Endothelial cell (in vitro differentiated cells): ENCODE results near the gene CD83. TPM values are rescaled to one million over a fixed set of nuclear protein-coding genes. Genes with fewer than 3 reads are reported as not detected.

ENCODE experiments used
- DNase-seq: peaks from one replicate; pipeline ENCODE4 v3.0.0; 2021; ENCODE audit warnings: low spot score
- H3K27ac Mint-ChIP-seq: one replicate; pipeline ENCODE4 v1.8.0; 2021; ENCODE audit warnings: mixed read lengths, inconsistent platforms; ENCODE audit not compliant: unreplicated experiment
- H3K27me3 Mint-ChIP-seq: one replicate; pipeline ENCODE4 v1.8.0; 2021; ENCODE audit warnings: mild to moderate bottlenecking, moderate library complexity, mixed read lengths, inconsistent platforms; ENCODE audit not compliant: unreplicated experiment
- H3K36me3 Mint-ChIP-seq: one replicate; pipeline ENCODE4 v1.8.0; 2021; ENCODE audit warnings: mild to moderate bottlenecking, low read depth, mixed read lengths, inconsistent platforms; ENCODE audit not compliant: unreplicated experiment
- H3K4me1 Mint-ChIP-seq: one replicate; pipeline ENCODE4 v1.8.0; 2021; ENCODE audit warnings: mild to moderate bottlenecking, mixed read lengths, inconsistent platforms; ENCODE audit not compliant: unreplicated experiment
- H3K4me3 Mint-ChIP-seq: one replicate; pipeline ENCODE4 v1.8.0; 2021; ENCODE audit warnings: mild to moderate bottlenecking, mixed read lengths, inconsistent platforms; ENCODE audit not compliant: unreplicated experiment
- H3K9me3 Mint-ChIP-seq: one replicate; pipeline ENCODE4 v1.8.0; 2021; ENCODE audit warnings: mixed read lengths, inconsistent platforms; ENCODE audit not compliant: unreplicated experiment
- total RNA-seq: library from RNA; stranded (reverse); fragmentation: NEBNext Ultra II Directional; extraction: Animal tissue kit (Norgen Biotek cat#: 25700); gene quantifications from one replicate; pipeline ENCODE4 v1.2.1, GENCODE V29; 2021; ENCODE audit not compliant: unreplicated experiment
- TF ChIP-seq, protein P1 (sequence below): fragments of 200-600 bp; sonication (generic); IDR thresholded peaks from one replicate; pipeline ENCODE4 v1.5.0; 2021; ENCODE audit warnings: antibody characterized with exemption; ENCODE audit not compliant: unreplicated experiment

The CD83 gene
- total RNA-seq, 1 donor from 2014 or later = 4.3 TPM

DNA sequence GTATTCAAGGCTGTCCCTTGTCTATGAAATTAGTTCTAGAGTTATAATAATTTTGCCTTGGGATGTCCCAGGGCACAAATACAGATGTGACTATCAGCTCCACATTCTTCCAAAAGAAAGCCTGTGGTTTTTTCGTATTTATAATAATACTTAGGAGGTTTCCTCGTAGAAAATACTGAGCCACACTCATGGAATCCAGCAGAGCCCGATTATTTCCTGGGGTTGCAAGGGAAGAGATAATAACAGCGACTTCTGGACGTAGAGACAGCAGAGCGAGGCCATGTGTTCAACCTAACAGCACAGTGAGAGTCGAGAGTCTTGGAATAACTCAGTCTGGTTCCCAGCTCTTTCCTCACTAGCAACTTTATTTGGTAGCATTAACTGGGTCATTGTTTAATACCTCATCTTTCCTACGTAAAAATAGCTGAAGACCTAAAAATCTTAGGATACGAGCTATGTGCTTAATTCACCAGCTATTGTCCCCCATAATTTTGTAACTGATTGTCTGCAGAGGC lies 21.2 kb downstream of the CD83 start:
- H3K27me3 Mint-ChIP-seq = no peaks in the 10 kb centered on the region
- DNase-seq = no peak
- no peaks in the 10 kb centered on the region for H3K9me3 Mint-ChIP-seq
- H3K27ac Mint-ChIP-seq = no peak overlapping the region
- H3K4me3 Mint-ChIP-seq = no peak overlapping the region
- H3K4me1 Mint-ChIP-seq = peaks cover 22% of the 10 kb centered on the region
- no peaks in the 10 kb centered on the region for H3K36me3 Mint-ChIP-seq
- TF ChIP-seq, protein P1, sequence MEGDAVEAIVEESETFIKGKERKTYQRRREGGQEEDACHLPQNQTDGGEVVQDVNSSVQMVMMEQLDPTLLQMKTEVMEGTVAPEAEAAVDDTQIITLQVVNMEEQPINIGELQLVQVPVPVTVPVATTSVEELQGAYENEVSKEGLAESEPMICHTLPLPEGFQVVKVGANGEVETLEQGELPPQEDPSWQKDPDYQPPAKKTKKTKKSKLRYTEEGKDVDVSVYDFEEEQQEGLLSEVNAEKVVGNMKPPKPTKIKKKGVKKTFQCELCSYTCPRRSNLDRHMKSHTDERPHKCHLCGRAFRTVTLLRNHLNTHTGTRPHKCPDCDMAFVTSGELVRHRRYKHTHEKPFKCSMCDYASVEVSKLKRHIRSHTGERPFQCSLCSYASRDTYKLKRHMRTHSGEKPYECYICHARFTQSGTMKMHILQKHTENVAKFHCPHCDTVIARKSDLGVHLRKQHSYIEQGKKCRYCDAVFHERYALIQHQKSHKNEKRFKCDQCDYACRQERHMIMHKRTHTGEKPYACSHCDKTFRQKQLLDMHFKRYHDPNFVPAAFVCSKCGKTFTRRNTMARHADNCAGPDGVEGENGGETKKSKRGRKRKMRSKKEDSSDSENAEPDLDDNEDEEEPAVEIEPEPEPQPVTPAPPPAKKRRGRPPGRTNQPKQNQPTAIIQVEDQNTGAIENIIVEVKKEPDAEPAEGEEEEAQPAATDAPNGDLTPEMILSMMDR = no peak

GRCh38 chr6:14141351-14142062 lies 23.9 kb downstream of the CD83 start:
- no peaks in the 10 kb centered on the region for H3K27me3 Mint-ChIP-seq
- H3K36me3 Mint-ChIP-seq = no peaks in the 10 kb centered on the region
- H3K4me1 Mint-ChIP-seq = peaks cover under 1% of the 10 kb centered on the region
- H3K4me3 Mint-ChIP-seq = no peak overlapping the region
- H3K27ac Mint-ChIP-seq = no peak overlapping the region
- TF ChIP-seq, protein P1 = no peak
- no peak for DNase-seq
- no peaks in the 10 kb centered on the region for H3K9me3 Mint-ChIP-seq

GRCh38 chr6:14142063-14142450 lies 24.5 kb downstream of the CD83 start:
- no peak overlapping the region for H3K4me3 Mint-ChIP-seq
- TF ChIP-seq, protein P1 = no peak
- no peaks in the 10 kb centered on the region for H3K36me3 Mint-ChIP-seq
- H3K9me3 Mint-ChIP-seq = no peaks in the 10 kb centered on the region
- no peak overlapping the region for H3K27ac Mint-ChIP-seq
- no peaks in the 10 kb centered on the region for H3K27me3 Mint-ChIP-seq
- H3K4me1 Mint-ChIP-seq = no peaks in the 10 kb centered on the region
- no peak for DNase-seq

DNA sequence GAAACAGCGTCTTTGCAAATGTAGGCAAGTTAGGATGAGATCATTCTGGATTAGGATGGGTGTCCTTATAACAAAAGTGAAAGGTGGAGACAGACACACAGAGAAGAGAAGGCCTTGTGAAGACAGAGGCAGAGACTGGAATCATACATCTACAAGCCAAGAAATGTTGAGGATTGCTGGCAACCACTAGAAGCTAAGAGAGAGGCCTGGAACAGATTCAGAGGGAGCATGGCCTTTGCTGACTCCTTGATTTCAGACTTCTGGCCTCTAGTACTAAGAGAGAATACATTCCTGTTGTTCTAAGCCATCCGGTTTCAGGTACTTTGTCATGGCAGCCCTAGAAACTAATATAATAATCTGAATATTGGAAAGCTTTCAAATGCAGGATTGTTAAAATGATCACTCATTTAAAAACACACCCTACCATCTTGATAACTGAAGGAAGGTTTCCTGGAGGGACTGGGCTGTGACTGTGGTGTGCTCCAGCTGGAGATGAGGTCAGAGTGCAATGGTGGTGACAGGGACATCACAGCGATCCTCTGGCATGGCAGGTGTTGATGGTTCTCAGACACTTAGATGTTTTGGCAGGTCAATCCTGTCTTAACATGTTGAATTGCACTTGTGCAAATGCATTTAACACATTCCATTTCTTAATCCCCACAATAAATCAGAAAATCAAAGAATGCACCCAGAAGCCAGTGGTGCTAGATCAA lies 25.1 kb downstream of the CD83 start:
- Mint-ChIP-seq H3K27me3 (no peaks in the 10 kb centered on the region), H3K4me1 (no peaks in the 10 kb centered on the region)
- no peak for DNase-seq

More for the DNA sequence above, 25.1 kb downstream of the CD83 start:
- Mint-ChIP-seq H3K9me3 (no peaks in the 10 kb centered on the region), H3K27ac (no peak overlapping the region), H3K36me3 (no peaks in the 10 kb centered on the region), H3K4me3 (no peak overlapping the region)
- TF ChIP-seq, protein P1 = no peak
